HepG2 (cell line): ENCODE measurements around the gene CTSZ. TPM values are rescaled to one million over a fixed set of nuclear protein-coding genes. Genes with fewer than 3 reads are reported as not detected.

Experiments used
- ATF7 ChIP-seq, 2 experiments: fragments of 450-650 bp in 1 of 2; sonication (generic) in 1 of 2; formaldehyde crosslinking in 1 of 2; IDR thresholded peaks; 2 replicates each; pipeline versions ENCODE4 v1.4.0 to v1.6.1; 2016 to 2020; ENCODE audit warnings: antibody characterized with exemption in 1 of 2, mild to moderate bottlenecking in 1 of 2, missing genetic modification reagents in 1 of 2
- BORCS8-MEF2B ChIP-seq: sonication (generic); formaldehyde crosslinking; IDR thresholded peaks from 2 replicates; pipeline ENCODE4 v1.8.0; 2022; ENCODE audit warnings: mild to moderate bottlenecking, missing genetic modification reagents
- ELF1 ChIP-seq: sonication (generic); formaldehyde crosslinking; IDR thresholded peaks from 2 replicates; pipeline ENCODE4 v1.4.0; 2020; ENCODE audit warnings: missing genetic modification reagents
- PLSCR1 ChIP-seq: sonication (generic); formaldehyde crosslinking; IDR thresholded peaks from 2 replicates; pipeline ENCODE4 v1.5.0; 2020; ENCODE audit warnings: missing genetic modification reagents, mild to moderate bottlenecking, borderline replicate concordance
- THRA ChIP-seq: sonication (generic); formaldehyde crosslinking; IDR thresholded peaks from 2 replicates; pipeline ENCODE4 v1.4.0; 2020; ENCODE audit warnings: missing genetic modification reagents, borderline replicate concordance
- ZNF329 ChIP-seq: sonication (generic); formaldehyde crosslinking; IDR thresholded peaks from 2 replicates; pipeline ENCODE4 v1.9.0; 2021; ENCODE audit warnings: low read depth, mild to moderate bottlenecking, missing genetic modification reagents
- ZNF343 ChIP-seq: sonication (generic); formaldehyde crosslinking; IDR thresholded peaks from 2 replicates; pipeline ENCODE4 v1.4.0; 2020; ENCODE audit warnings: mild to moderate bottlenecking, missing genetic modification reagents
- ZNF496 ChIP-seq: sonication (generic); formaldehyde crosslinking; IDR thresholded peaks from 2 replicates; pipeline ENCODE4 v1.8.1; 2023; ENCODE audit warnings: mild to moderate bottlenecking, moderate library complexity, missing genetic modification reagents; ENCODE audit not compliant: insufficient replicate concordance
- ZNF547 ChIP-seq: sonication (generic); formaldehyde crosslinking; IDR thresholded peaks from 2 replicates; pipeline ENCODE4 v1.5.1; 2020; ENCODE audit warnings: mild to moderate bottlenecking, missing genetic modification reagents
- ZNF605 ChIP-seq: sonication (generic); formaldehyde crosslinking; IDR thresholded peaks from 2 replicates; pipeline ENCODE4 v1.8.0; 2022; ENCODE audit warnings: mild to moderate bottlenecking, missing genetic modification reagents
- ZNF737 ChIP-seq: sonication (generic); formaldehyde crosslinking; IDR thresholded peaks from 2 replicates; pipeline ENCODE4 v1.5.0; 2020; ENCODE audit warnings: missing genetic modification reagents, mild to moderate bottlenecking, borderline replicate concordance
- ZNF768 ChIP-seq: sonication (generic); formaldehyde crosslinking; IDR thresholded peaks from 2 replicates; pipeline ENCODE4 v1.4.0; 2020; ENCODE audit warnings: missing genetic modification reagents
- ZZZ3 ChIP-seq: sonication (generic); formaldehyde crosslinking; IDR thresholded peaks from 2 replicates; pipeline ENCODE4 v1.4.0; 2020; ENCODE audit warnings: missing genetic modification reagents, mild to moderate bottlenecking, borderline replicate concordance
- polyA plus RNA-seq, 8 experiments: library from polyadenylated mRNA; depleted of rRNA in 3 of 8; stranded (reverse) in 7 of 8; unstranded in 1 of 8; fragments of >200 nt; fragmentation: Illumina TruSeq in 4 of 8; extraction: Trizol in 4 of 8; gene quantifications; 2 replicates each; pipeline versions ENCODE4 v1.2.1 to v1.2.3, GENCODE V29; 2011 to 2016; ENCODE audit warnings: low read depth in 4 of 8, missing spikeins in 1 of 8, mixed read lengths in 1 of 8; ENCODE audit not compliant: insufficient read depth in 1 of 8
- total RNA-seq, 5 experiments: library from RNA; depleted of rRNA; stranded (reverse); fragments of >200 nt; fragmentation: Illumina TruSeq; extraction: Trizol; gene quantifications; 2 replicates each; pipeline ENCODE4 v1.2.3, GENCODE V29; 2016; ENCODE audit warnings: low read depth in 1 of 5
- TF ChIP-seq, protein P1 (sequence below), 2 experiments: fragments of 450-650 bp in 1 of 2; sonication (generic) in 1 of 2; formaldehyde crosslinking in 1 of 2; IDR thresholded peaks; 2 replicates each; pipeline versions ENCODE4 v1.6.1 to v1.8.0; 2016 to 2022; ENCODE audit warnings: antibody characterized with exemption in 1 of 2, mild to moderate bottlenecking in 1 of 2, missing genetic modification reagents in 1 of 2
- TF ChIP-seq, protein P2 (sequence below): sonication (generic); formaldehyde crosslinking; IDR thresholded peaks from 2 replicates; pipeline ENCODE4 v1.4.0; 2020; ENCODE audit warnings: missing genetic modification reagents, low read depth, mild to moderate bottlenecking, borderline replicate concordance

Gene CTSZ
- total and polyA plus RNA-seq, 2 of the 13 experiments (the other 11 are each of a cell fraction or from before 2014, with no cell fraction given) = 0.33 TPM; not detected in 1

GRCh38 chr20:59042151-59042795, 35.2 kb upstream of the CTSZ start, which contains the start of gene PRELID3B (continued):
- TF ChIP-seq, protein P1, sequence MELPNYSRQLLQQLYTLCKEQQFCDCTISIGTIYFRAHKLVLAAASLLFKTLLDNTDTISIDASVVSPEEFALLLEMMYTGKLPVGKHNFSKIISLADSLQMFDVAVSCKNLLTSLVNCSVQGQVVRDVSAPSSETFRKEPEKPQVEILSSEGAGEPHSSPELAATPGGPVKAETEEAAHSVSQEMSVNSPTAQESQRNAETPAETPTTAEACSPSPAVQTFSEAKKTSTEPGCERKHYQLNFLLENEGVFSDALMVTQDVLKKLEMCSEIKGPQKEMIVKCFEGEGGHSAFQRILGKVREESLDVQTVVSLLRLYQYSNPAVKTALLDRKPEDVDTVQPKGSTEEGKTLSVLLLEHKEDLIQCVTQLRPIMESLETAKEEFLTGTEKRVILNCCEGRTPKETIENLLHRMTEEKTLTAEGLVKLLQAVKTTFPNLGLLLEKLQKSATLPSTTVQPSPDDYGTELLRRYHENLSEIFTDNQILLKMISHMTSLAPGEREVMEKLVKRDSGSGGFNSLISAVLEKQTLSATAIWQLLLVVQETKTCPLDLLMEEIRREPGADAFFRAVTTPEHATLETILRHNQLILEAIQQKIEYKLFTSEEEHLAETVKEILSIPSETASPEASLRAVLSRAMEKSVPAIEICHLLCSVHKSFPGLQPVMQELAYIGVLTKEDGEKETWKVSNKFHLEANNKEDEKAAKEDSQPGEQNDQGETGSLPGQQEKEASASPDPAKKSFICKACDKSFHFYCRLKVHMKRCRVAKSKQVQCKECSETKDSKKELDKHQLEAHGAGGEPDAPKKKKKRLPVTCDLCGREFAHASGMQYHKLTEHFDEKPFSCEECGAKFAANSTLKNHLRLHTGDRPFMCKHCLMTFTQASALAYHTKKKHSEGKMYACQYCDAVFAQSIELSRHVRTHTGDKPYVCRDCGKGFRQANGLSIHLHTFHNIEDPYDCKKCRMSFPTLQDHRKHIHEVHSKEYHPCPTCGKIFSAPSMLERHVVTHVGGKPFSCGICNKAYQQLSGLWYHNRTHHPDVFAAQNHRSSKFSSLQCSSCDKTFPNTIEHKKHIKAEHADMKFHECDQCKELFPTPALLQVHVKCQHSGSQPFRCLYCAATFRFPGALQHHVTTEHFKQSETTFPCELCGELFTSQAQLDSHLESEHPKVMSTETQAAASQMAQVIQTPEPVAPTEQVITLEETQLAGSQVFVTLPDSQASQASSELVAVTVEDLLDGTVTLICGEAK (IDR thresholded peaks at IDR 0.05) = no peak
- TF ChIP-seq, protein P1 (CRISPR knock-in tag; IDR thresholded peaks at IDR 0.05) = peak; percentile 90
- TF ChIP-seq ZNF329 (CRISPR knock-in tag) (0 out of 2 replicates have a peak, but pooled peaks have one; percentile 61), ZNF768 (CRISPR knock-in tag) (0 out of 2 replicates have a peak, but pooled peaks have one; percentile 47), ZNF547 (CRISPR knock-in tag) (peak; percentile 86), ATF7 (IDR thresholded peaks at IDR 0.05) (no peak), ATF7 (CRISPR knock-in tag; IDR thresholded peaks at IDR 0.05) (peak; percentile 61; the same call in 1 of the 2 replicates), THRA (peak; percentile 55), ZNF737 (CRISPR knock-in tag) (peak; percentile 91), ZNF343 (CRISPR knock-in tag) (peak; percentile 82; the same call in 1 of the 2 replicates), ZNF496 (CRISPR knock-in tag) (no peak), PLSCR1 (CRISPR knock-in tag) (0 out of 2 replicates have a peak, but pooled peaks have one; percentile 73), BORCS8-MEF2B (CRISPR knock-in tag) (peak; percentile 68; the same call in 1 of the 2 replicates), ELF1 (CRISPR knock-in tag) (peak; percentile 64; the same call in 1 of the 2 replicates), ZZZ3 (CRISPR knock-in tag) (0 out of 2 replicates have a peak, but pooled peaks have one; percentile 19), ZNF605 (peak; percentile 51; the same call in 1 of the 2 replicates)
- TF ChIP-seq, protein P2, sequence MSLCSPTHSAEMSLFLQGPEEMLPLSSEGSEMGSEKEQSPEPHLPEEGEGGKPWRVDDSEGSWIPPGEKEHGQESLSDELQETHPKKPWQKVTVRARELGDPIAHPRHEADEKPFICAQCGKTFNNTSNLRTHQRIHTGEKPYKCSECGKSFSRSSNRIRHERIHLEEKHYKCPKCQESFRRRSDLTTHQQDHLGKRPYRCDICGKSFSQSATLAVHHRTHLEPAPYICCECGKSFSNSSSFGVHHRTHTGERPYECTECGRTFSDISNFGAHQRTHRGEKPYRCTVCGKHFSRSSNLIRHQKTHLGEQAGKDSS (CRISPR knock-in tag) = 0 out of 2 replicates have a peak, but pooled peaks have one; percentile 46
